H9 (cell line): ENCODE measurements around the gene SLC12A4. TPM values are rescaled to one million over a fixed set of nuclear protein-coding genes. Genes with fewer than 3 reads are reported as not detected.

Source experiments
- DNase-seq: peaks from one replicate; pipeline ENCODE4 v3.0.0-alpha.2; 2017
- H2AFZ ChIP-seq: one replicate; pipeline ENCODE4 v1.6.1; 2013; ENCODE audit warnings: mild to moderate bottlenecking, low read length, control low read depth, moderate library complexity
- H2AK5ac ChIP-seq: 2 replicates; pipeline ENCODE4 v1.6.1; 2013; ENCODE audit warnings: low read length, control low read depth, mixed read lengths; ENCODE audit not compliant: insufficient read length
- H2BK120ac ChIP-seq: one replicate; pipeline ENCODE4 v1.6.1; 2013; ENCODE audit warnings: low read depth, mild to moderate bottlenecking, low read length, control low read depth, inconsistent platforms; ENCODE audit not compliant: poor library complexity, severe bottlenecking
- H2BK12ac ChIP-seq: 2 replicates; pipeline ENCODE4 v1.6.1; 2013; ENCODE audit warnings: low read length, control low read depth, mixed read lengths, low read depth; ENCODE audit not compliant: insufficient read length
- H2BK15ac ChIP-seq: 2 replicates; pipeline ENCODE4 v1.6.1; 2013; ENCODE audit warnings: low read depth, low read length, control low read depth
- H2BK20ac ChIP-seq: one replicate; pipeline ENCODE4 v1.6.1; 2013; ENCODE audit warnings: low read depth, mild to moderate bottlenecking, low read length, control low read depth, inconsistent platforms; ENCODE audit not compliant: poor library complexity, severe bottlenecking
- H2BK5ac ChIP-seq: 2 replicates; pipeline ENCODE4 v1.6.1; 2013; ENCODE audit warnings: low read length, control low read depth, mixed read lengths; ENCODE audit not compliant: insufficient read length
- H3K14ac ChIP-seq: 2 replicates; pipeline ENCODE4 v1.6.1; 2013; ENCODE audit warnings: low read length, control low read depth; ENCODE audit not compliant: insufficient read depth
- H3K18ac ChIP-seq: 2 replicates; pipeline ENCODE4 v1.6.1; 2013; ENCODE audit warnings: low read depth, mild to moderate bottlenecking, mixed read lengths, low read length, control low read depth; ENCODE audit not compliant: insufficient read length
- H3K23ac ChIP-seq: 2 replicates; pipeline ENCODE4 v1.6.1; 2013; ENCODE audit warnings: low read length, control low read depth, mixed read lengths, low read depth; ENCODE audit not compliant: insufficient read length
- H3K23me2 ChIP-seq: 2 replicates; pipeline ENCODE4 v1.6.1; 2013; ENCODE audit warnings: low read depth, mild to moderate bottlenecking, mixed read lengths, low read length, control low read depth; ENCODE audit not compliant: insufficient read length, poor library complexity, severe bottlenecking
- H3K27ac ChIP-seq: 2 replicates; pipeline ENCODE4 v1.5.1; 2013; ENCODE audit warnings: low read length, control low read depth, mixed read lengths, low read depth; ENCODE audit not compliant: insufficient read length
- H3K27me3 ChIP-seq: 2 replicates; pipeline ENCODE4 v1.6.1; 2013; ENCODE audit warnings: low read length, control low read depth, inconsistent platforms; ENCODE audit not compliant: insufficient read depth
- H3K4ac ChIP-seq: 2 replicates; pipeline ENCODE4 v1.6.1; 2013; ENCODE audit warnings: low read depth, mild to moderate bottlenecking, control low read depth, inconsistent platforms, low read length, moderate library complexity
- H3K4me1 ChIP-seq: 2 replicates; pipeline ENCODE4 v1.6.1; 2013; ENCODE audit warnings: low read length, control low read depth, inconsistent platforms; ENCODE audit not compliant: insufficient read depth
- H3K4me2 ChIP-seq: 2 replicates; pipeline ENCODE4 v1.6.1; 2013; ENCODE audit warnings: low read length, control low read depth, mixed read lengths; ENCODE audit not compliant: insufficient read length, insufficient read depth
- H3K56ac ChIP-seq: 2 replicates; pipeline ENCODE4 v1.6.1; 2013; ENCODE audit warnings: low read depth, mild to moderate bottlenecking, mixed read lengths, low read length, control low read depth; ENCODE audit not compliant: insufficient read length
- H3K79me1 ChIP-seq: 2 replicates; pipeline ENCODE4 v1.6.1; 2013; ENCODE audit warnings: low read depth, mild to moderate bottlenecking, moderate library complexity, low read length, control low read depth, inconsistent platforms; ENCODE audit not compliant: insufficient read depth, poor library complexity, severe bottlenecking
- H3K79me2 ChIP-seq: 2 replicates; pipeline ENCODE4 v1.6.1; 2013; ENCODE audit warnings: low read length, control low read depth, inconsistent platforms; ENCODE audit not compliant: insufficient read depth
- H3K9ac ChIP-seq: 2 replicates; pipeline ENCODE4 v1.6.1; 2013; ENCODE audit warnings: low read length, control low read depth, mixed read lengths; ENCODE audit not compliant: insufficient read length; ENCODE audit errors: extremely low read depth
- H3K9me3 ChIP-seq: one replicate; pipeline ENCODE4 v1.6.1; 2013; ENCODE audit warnings: low read depth, low read length, inconsistent platforms; ENCODE audit not compliant: control insufficient read depth
- H3T11ph ChIP-seq: one replicate; pipeline ENCODE4 v1.6.1; 2013; ENCODE audit warnings: mild to moderate bottlenecking, low read length, control low read depth, inconsistent platforms
- H4K20me1 ChIP-seq: one replicate; pipeline ENCODE4 v1.6.1; 2013; ENCODE audit not compliant: control insufficient read depth, insufficient read length, insufficient read depth
- H4K5ac ChIP-seq: 2 replicates; pipeline ENCODE4 v1.6.1; 2013; ENCODE audit warnings: low read depth, mild to moderate bottlenecking, mixed read lengths, low read length, control low read depth; ENCODE audit not compliant: insufficient read length
- H4K8ac ChIP-seq: replicated peaks from 2 replicates; pipeline ENCODE4 v1.6.1; 2013; ENCODE audit warnings: low read length, control low read depth, mixed read lengths, low read depth; ENCODE audit not compliant: insufficient read length
- H4K91ac ChIP-seq: 2 replicates; pipeline ENCODE4 v1.6.1; 2013; ENCODE audit warnings: low read depth, mild to moderate bottlenecking, moderate library complexity, mixed read lengths, low read length, control low read depth; ENCODE audit not compliant: insufficient read length
- H3K27ac Mint-ChIP-seq, 3 experiments: 2 replicates in 2 of 3; 3 replicates in 1 of 3; pipeline ENCODE4 v1.8.0; 2020 to 2021; ENCODE audit warnings: mixed read lengths in 3 of 3, mild to moderate bottlenecking in 1 of 3, moderate library complexity in 1 of 3
- H3K27me3 Mint-ChIP-seq: 2 replicates; pipeline ENCODE4 v1.8.0; 2021; ENCODE audit warnings: low read depth, mild to moderate bottlenecking, moderate library complexity, mixed read lengths
- H3K36me3 Mint-ChIP-seq, 3 experiments: 2 replicates in 2 of 3; 3 replicates in 1 of 3; pipeline ENCODE4 v1.8.0; 2020 to 2021; ENCODE audit warnings: low read depth in 3 of 3, mixed read lengths in 3 of 3; ENCODE audit not compliant: insufficient read depth in 1 of 3
- H3K4me1 Mint-ChIP-seq, 2 experiments: 2 replicates each; pipeline ENCODE4 v1.8.0; 2020; ENCODE audit warnings: mixed read lengths in 2 of 2
- H3K4me3 Mint-ChIP-seq, 2 experiments: 2 replicates in 1 of 2; 3 replicates in 1 of 2; pipeline ENCODE4 v1.8.0; 2020 to 2021; ENCODE audit warnings: mild to moderate bottlenecking in 2 of 2, mixed read lengths in 2 of 2, moderate library complexity in 1 of 2
- H3K9me3 Mint-ChIP-seq, 2 experiments: 2 replicates in 1 of 2; 3 replicates in 1 of 2; pipeline ENCODE4 v1.8.0; 2020; ENCODE audit warnings: mild to moderate bottlenecking in 2 of 2, mixed read lengths in 2 of 2, moderate library complexity in 1 of 2
- WGBS: extraction: QIAGEN DNeasy Blood & Tissue Kit; methylation state at CpG from one replicate; pipeline ENCODE4 v1.1.7; 2013; ENCODE audit warnings: missing lambda C conversion rate, low lambda C conversion rate, mixed read lengths; ENCODE audit not compliant: insufficient read length; ENCODE audit errors: extremely low coverage; 5-methylcytosine and 5-hydroxymethylcytosine counted together
- total RNA-seq: library from RNA; stranded (reverse); gene quantifications from 2 replicates; pipeline ENCODE4 v1.2.1, GENCODE V29; 2021
- TF ChIP-seq, protein P1 (sequence below): fragments of 200-600 bp; sonication (generic); conservative IDR thresholded peaks from 3 replicates; pipeline ENCODE4 v1.8.0; 2021; ENCODE audit warnings: antibody characterized with exemption, mild to moderate bottlenecking

SLC12A4 gene
- total RNA-seq, 1 experiment from 2014 or later, result 46.7 TPM

DNA sequence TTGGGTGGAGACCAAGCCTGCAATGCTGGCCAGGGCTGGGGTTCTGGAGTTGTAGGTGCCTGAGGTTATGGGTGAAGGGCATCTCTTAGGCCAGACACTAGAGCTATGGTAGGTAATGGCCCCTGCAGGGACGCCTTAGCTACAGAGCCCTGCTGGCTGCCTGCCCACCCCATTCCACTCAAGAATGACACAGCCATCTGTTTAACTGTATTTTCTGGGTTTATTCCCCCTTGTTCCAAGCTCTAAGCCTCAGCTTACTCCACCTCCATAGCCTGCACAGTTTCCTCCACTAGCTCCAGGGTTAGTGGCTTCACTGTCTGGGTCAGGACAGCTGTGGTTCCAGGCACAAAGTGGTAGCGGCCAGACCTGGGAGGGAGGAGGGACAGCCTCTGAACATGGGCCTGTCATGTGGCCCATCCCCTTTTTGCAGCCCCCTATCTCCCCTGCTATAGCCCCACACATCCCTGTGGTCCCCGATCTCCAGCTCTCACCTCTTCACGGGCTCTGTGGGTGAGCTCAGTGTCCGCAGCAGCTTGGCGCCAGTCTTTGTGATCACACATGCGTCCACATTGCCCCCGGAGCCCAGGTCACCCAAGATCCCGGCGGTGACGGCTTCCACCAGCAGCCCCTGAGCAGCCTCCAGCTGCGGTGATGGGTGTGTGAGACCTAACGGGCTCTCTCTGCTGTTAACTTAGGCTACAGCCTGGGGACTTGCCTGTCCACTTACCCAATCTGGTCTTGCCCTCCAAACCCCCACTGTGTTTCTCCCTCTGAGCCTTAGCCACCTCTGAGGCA lies 33.9 kb downstream of the SLC12A4 start:
- no peak overlapping the region for H2AK5ac ChIP-seq
- peaks cover 20 to 23% of the 10 kb centered on the region in 2 experiments for H3K4me1 Mint-ChIP-seq
- no peaks in the 10 kb centered on the region for H3K27me3 ChIP-seq
- peak overlapping the region; percentile 10; the same call in 1 of the 2 replicates for H3K14ac ChIP-seq
- H2BK15ac ChIP-seq, result no peak overlapping the region
- no peak overlapping the region for H3K18ac ChIP-seq
- WGBS, result no CpG with 5 or more reads among the region's 13 CpGs
- no peaks in the 10 kb centered on the region for H4K20me1 ChIP-seq
- peaks cover 10% of the 10 kb centered on the region for H3K27me3 Mint-ChIP-seq
- no peak overlapping the region for H3K4ac ChIP-seq
- TF ChIP-seq, protein P1, sequence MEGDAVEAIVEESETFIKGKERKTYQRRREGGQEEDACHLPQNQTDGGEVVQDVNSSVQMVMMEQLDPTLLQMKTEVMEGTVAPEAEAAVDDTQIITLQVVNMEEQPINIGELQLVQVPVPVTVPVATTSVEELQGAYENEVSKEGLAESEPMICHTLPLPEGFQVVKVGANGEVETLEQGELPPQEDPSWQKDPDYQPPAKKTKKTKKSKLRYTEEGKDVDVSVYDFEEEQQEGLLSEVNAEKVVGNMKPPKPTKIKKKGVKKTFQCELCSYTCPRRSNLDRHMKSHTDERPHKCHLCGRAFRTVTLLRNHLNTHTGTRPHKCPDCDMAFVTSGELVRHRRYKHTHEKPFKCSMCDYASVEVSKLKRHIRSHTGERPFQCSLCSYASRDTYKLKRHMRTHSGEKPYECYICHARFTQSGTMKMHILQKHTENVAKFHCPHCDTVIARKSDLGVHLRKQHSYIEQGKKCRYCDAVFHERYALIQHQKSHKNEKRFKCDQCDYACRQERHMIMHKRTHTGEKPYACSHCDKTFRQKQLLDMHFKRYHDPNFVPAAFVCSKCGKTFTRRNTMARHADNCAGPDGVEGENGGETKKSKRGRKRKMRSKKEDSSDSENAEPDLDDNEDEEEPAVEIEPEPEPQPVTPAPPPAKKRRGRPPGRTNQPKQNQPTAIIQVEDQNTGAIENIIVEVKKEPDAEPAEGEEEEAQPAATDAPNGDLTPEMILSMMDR, result no peak
- H3K9me3 ChIP-seq, result no peaks in the 10 kb centered on the region
- H3K56ac ChIP-seq, result no peak overlapping the region
- peak overlapping the region in 2 of 3 experiments; percentile 45 to 94; a peak in 2 of 7 replicates for H3K27ac Mint-ChIP-seq
- no peak overlapping the region for H2AFZ ChIP-seq
- no peak overlapping the region for H2BK12ac ChIP-seq
- H3K9me3 Mint-ChIP-seq, result peaks cover 0 to 2% of the 10 kb centered on the region in 2 experiments; a peak in 2 of 5 replicates
- peaks cover 10 to 42% (median 14%) of the 10 kb centered on the region in 3 experiments for H3K36me3 Mint-ChIP-seq
- H4K5ac ChIP-seq, result no peak overlapping the region
- no peak overlapping the region for H2BK120ac ChIP-seq
- peaks cover 3% of the 10 kb centered on the region; the same call in 1 of the 2 replicates for H3K4me1 ChIP-seq
- peak overlapping the region; percentile 30 for H3K4me2 ChIP-seq
- H3K79me2 ChIP-seq, result no peaks in the 10 kb centered on the region
- DNase-seq, result no peak
- H2BK20ac ChIP-seq, result no peak overlapping the region
- H3K23ac ChIP-seq, result no peak overlapping the region
- H3K23me2 ChIP-seq, result peaks cover 18% of the 10 kb centered on the region
- H3K79me1 ChIP-seq, result no peaks in the 10 kb centered on the region
- no peak overlapping the region for H3T11ph ChIP-seq
- no peak overlapping the region for H2BK5ac ChIP-seq
- H3K27ac ChIP-seq, result no peak overlapping the region
- H3K4me3 Mint-ChIP-seq, result peak overlapping the region; percentile 98 to 100
- H3K9ac ChIP-seq, result peak overlapping the region; percentile 29
- no peak overlapping the region for H4K8ac ChIP-seq
- H4K91ac ChIP-seq, result no peak overlapping the region
